Inflammatory macrophage (primary cell): ENCODE measurements around the gene CDH6.
"Not testable (repeated sequence)": the region's sequence is repeated elsewhere in the genome, so short reads cannot be mapped to it uniquely, and the experiment has no call there.

ENCODE experiments used
- DNase-seq, 2 donors: peaks; one replicate each; pipeline ENCODE4 v3.0.0-alpha.2; 2020 to 2022

CDH6 gene

DNA sequence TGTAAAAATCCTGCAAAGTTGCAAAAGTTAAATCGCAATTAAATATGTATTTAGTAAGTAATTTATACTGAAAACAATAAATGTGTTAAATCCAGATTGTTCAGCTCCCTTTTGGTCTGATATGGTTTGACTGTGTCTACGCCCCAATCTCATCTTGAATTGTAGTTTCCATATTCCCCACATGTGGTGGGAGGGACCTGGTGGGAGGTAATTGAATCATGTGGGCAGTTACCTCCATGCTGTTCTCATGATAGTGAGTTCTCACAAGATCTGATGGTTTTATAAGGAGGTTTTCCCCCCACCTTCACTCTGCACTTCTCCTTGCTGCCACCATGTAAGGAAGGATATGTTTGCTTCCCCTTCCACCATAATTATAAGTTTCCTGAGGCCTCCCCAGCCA is 140.0 kb downstream of the CDH6 start:
- DNase-seq = no peak

- DNase-seq = no peak
Measured at GRCh38 chr5:31334061-31334860, 140.8 kb downstream of the CDH6 start.

GRCh38 chr5:31335456-31335855 is 142.0 kb downstream of the CDH6 start:
- DNase-seq = no peak

DNA sequence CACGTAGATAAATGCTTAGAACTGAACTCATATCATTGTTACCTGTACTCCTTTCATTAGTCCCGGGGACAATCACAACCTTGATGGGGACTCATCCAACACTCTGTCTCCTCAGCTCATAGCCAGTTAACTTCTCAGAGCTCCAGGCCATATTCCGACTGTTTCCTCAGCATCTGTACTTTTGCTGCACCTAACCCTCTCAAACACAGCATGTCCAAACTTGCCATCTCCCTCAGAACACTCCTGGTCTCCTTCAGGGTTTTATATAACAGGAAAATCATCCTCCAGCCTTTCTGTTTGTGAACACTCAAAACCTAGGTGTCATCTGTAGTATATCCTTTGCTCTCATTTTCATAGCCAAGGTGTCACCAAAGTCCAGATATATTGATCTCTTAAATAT is 150.5 kb downstream of the CDH6 start:
- no peak for DNase-seq

DNA sequence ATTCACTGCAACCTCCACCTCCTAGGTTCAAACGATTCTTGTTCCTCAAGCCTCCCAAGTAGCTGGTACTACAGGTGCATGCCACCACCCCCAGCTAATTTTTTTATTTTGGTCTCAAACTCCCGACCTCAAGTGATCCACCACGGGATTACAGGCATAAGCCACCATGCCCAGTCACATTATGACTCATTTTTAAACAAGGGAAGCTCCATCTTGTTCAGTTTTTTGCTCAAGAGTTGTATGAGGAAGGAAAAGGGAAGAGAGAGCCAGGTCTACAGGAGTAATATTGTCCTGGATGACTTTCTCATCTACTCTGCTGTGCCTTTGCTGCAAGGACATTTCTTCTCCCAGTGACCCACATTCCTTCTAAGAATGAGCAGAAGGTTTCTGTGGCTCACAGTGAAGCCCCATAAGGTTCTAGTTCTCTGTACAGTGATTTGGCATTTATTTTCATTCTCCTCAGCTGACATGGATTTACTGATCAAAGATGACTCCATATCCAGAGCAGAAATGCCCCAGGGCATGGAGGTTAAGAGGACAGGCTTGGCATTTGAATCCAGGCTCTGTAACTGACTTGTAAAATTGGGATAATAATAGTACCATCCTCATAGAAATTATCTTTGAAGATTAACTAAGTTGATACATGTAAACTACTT is 153.5 kb downstream of the CDH6 start:
- DNase-seq = peak; percentile 4 to 5

- no peak for DNase-seq
Measured at GRCh38 chr5:31347552-31347905, 154.0 kb downstream of the CDH6 start.

DNA sequence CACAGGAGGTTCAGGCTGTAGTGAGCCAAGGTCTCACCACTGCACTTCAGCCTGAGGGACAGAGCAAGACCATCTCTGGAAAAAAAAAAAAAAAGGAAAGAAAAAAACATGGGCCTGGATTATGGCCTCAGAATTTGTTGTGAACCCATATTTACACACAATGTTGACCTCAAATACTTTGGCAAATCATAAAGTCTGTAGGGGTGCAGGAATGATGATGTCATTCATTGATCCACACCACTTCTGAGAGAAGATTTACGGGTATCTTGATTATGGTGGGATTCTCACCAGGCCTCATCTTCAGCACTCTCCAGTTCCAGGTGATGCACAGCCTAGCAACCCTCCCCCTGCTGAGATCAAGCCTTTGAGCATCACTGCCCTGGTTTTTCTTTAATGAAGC is 156.9 kb downstream of the CDH6 start:
- no peak for DNase-seq

GRCh38 chr5:31355337-31355736 is 161.9 kb downstream of the CDH6 start:
- peak; percentile 9 to 11 for DNase-seq

DNA sequence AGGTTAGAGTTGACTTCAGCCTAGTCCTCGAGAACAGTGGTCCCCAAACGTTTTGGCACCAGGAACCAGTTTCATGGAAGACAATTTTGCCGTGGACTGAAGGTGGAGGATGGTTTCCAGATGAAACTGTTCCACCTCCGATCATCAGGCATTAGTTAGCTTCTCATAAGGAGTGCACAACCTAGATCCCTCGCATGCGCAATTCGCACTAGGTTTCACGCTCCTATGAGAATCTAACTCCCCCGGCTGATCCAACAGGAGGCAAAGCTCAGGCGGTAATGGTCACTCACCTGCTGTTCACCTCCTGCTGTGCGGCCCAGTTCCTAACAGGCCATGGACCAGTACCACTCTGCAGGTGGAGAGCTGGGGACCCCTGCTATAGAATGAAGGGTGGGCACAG is 163.6 kb downstream of the CDH6 start:
- no peak for DNase-seq

DNA sequence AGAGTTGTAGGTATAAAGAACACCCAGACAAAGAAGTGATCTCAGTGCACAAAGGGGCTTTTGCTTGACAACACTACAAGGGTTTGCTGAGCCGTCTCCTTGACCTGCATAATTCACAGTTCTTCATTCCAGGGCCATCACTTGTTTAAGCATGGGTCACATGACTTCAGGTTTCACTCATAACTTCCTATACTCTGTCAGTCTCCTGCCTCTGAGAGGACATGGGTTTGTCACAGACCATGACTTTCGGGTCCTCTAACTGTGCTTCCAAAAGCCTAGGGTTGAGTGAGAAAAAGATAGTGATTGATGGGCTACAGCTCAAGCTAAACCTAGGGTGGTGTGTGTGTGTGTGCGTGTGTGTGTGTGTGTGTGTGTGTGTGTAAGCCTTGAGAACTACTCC is 166.4 kb downstream of the CDH6 start:
- no peak for DNase-seq

DNA sequence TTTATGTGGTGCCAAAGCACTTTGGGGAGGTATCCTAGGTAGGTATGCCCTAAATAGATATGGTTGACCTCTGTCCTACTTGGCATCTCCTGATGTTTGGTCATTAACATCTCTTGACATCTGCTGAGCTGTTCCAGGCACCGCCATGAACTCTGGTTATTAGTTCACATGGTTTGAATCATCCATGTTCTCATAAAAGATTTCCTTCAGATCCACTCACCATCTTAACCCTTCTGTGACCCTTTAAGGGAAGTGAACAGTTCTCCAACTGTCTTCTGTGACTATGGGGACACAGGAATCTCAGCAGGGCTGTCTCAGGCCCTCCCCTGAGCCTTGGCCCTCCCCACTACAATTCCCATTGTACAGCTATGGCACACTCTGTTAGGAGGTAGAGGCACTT is 167.7 kb downstream of the CDH6 start:
- no peak for DNase-seq

DNA sequence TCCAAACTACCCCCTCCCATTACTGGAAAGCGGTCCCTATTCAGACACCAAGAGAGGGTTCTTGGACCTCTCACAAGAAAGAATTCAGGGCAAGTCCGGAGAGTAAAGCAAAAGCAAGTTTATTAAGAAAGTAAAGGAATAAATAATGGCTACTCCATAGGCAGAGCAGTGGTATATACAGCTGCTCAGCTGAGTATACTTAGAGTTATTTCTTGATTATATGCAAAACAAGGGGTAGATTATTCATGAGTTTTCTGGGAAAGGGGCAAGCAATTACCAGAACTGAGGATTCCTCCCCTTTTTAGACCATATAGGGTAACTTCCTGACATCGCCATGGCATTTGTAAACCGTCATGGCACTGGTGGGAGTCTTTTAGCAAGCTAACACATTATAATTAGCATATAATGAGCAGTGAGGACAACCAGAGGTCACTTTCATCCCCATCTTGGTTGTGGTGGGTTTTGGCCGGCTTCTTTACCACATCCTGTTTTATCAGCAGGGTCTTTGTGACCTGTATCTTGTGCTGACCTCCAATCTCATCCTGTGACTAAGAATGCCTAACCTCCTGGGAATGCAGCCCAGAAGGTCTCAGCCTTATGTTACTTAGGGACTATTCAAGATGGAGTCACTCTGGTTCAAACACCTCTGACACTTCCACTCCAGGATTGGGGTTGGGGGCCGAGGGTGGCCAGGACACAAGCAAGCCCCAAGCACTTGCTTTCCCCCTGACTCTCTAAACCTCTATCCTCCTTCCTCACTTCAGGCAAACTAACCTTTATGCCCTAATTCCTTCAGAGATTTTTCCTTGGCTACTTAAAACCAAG is 168.4 kb downstream of the CDH6 start:
- not testable (repeated sequence) for DNase-seq

DNA sequence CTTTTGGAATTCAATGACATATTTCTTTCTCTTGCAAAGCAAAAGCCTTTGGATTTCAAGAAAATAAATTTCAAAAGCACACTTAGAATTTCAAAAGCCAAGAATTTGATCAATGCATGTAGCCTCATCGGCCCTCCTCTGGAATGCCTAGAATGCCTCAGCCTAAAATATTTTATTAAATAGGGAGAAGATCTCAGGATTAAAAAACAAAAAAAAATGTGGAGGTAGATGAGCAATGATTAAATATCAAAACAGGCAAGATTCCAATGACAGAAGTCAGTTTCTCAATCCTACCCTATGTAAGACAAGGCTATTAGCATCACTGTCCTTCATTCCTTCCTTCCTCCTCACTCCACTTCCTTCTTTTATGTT is 169.0 kb downstream of the CDH6 start:
- DNase-seq = no peak

- no peak for DNase-seq
Measured at GRCh38 chr5:31362931-31363568, 169.6 kb downstream of the CDH6 start.

DNA sequence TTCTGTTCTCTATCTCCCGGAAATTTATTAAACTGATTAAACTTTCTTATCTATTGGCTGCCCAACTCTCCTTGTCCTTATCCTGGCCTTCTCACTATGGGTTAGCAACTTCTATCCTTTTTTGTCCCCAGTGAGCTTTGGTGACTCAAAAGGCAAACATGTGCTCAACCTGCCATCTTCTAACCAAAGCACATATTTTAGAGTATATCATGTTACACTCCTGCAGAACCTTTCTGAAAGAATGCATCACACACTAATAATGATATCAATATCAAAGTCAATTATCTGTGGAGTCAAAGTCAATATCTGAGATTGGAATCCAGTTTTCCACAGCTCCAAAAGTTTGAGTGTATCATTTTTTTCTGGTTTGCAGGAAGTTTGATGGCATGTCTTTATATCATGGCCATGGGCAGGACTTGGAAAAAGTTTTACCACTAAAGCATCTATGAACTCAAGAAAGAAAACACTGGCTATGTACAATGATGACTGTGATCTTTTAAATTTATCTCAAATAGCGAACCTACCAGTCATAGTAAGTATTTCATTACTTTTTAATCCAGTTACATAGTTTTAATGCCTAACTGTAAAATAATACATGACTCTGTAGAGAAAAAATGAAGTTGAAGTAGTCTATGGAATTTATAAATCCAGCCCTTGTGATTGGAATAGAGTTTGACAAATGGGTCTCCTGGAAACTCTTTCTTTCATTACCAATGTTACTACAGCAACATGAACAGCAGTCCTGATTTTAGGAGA is 171.6 kb downstream of the CDH6 start:
- DNase-seq = no peak

GRCh38 chr5:31365776-31366175 is 172.3 kb downstream of the CDH6 start:
- DNase-seq = no peak

DNA sequence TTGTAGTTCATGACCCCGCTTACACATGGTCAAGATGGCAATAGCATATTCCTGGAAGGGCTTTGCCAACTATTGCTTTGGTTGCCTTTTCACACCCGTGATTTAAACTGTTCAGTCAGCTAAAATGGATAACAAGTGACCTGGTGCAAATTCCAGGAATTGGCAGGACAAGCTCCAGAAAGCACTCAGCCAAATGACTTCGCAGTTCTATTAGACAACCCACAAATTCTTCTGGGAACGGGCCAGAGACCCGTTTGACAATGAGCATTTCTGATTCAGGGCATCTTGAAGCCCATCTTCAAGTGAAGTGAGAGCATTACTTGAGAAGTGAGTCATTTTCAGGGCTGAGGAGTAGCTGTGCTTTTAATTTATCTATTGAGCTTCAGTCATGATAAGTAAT is 173.5 kb downstream of the CDH6 start:
- no peak for DNase-seq

- DNase-seq = no peak
Measured at GRCh38 chr5:31372124-31372523, 178.6 kb downstream of the CDH6 start.

- DNase-seq = no peak
Measured at GRCh38 chr5:31375999-31376720, 182.7 kb downstream of the CDH6 start.

DNA sequence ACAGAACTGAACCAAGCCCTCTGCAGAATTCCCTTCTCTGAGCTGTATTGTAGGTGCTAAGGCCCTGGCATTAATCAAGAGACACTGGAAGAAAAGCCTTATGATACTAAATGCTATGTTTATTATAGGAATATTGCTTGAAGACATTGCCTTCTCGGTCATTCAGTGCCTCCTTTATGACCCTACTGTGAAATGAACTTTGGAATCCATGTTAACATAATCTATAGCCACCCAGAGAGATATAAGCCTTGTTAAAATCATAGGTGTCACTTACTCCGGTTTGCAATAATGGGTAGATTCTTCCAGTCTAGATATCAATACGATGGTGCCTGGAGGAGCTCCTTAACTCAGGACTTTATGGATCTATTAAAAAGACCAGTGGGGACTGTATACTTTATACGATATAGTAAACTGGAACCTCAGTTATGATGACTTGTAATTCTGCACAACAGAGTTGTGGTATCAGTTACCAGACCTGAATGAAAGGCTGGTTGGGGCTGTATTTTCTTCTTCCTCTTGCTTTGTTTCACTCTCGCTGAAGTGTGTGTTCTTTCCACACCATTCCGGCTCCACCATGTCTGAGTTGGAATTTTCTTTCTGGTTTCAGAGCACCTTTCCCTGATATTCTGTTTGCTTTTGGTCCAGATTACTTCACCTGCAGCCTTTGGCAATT is 183.9 kb downstream of the CDH6 start:
- no peak for DNase-seq

- no peak for DNase-seq
Measured at GRCh38 chr5:31378136-31378535, 184.7 kb downstream of the CDH6 start.
